WTC11 (cell line): ENCODE measurements around the gene RMI2. TPM values are rescaled to one million over a fixed set of nuclear protein-coding genes. Genes with fewer than 3 reads are reported as not detected.
A peak's percentile ranks its signal among the peaks of the same experiment; 100 is the strongest.

Experiments used
- ATAC-seq: fragments of 200-7000 bp; cut with Tn5 transposase; 2 replicates; pipeline ENCODE4 v1.10.0; 2021; ENCODE audit warnings: mild to moderate bottlenecking, moderate library complexity
- CTCF ChIA-PET: fragments of 300-600 bp; sonication (Branson Sonifier 250); formaldehyde crosslinking; loops from one replicate; lab custom pipeline; 2021; ENCODE audit warnings: antibody characterized with exemption; lab: Charles Lee
- POLR2A ChIA-PET: fragments of 350-600 bp; sonication (Branson Sonifier 250); formaldehyde crosslinking; loops from one replicate; lab custom pipeline; 2021; ENCODE audit warnings: antibody characterized with exemption; lab: Charles Lee
- DNase-seq: peaks from one replicate; pipeline ENCODE4 v3.0.0; 2021; ENCODE audit warnings: low spot score
- H3K27ac Mint-ChIP-seq: 2 replicates; pipeline ENCODE4 v1.8.0; 2021; ENCODE audit warnings: mixed read lengths
- H3K27me3 Mint-ChIP-seq: 2 replicates; pipeline ENCODE4 v1.8.0; 2021; ENCODE audit warnings: low read depth, mild to moderate bottlenecking, moderate library complexity, mixed read lengths
- H3K36me3 Mint-ChIP-seq: 2 replicates; pipeline ENCODE4 v1.8.0; 2021; ENCODE audit warnings: mixed read lengths
- H3K4me1 Mint-ChIP-seq: 2 replicates; pipeline ENCODE4 v1.8.0; 2022; ENCODE audit warnings: mixed read lengths
- H3K4me3 Mint-ChIP-seq: 2 replicates; pipeline ENCODE4 v1.8.0; 2021; ENCODE audit warnings: mild to moderate bottlenecking, moderate library complexity, mixed read lengths
- H3K9me3 Mint-ChIP-seq: 2 replicates; pipeline ENCODE4 v1.8.0; 2021; ENCODE audit warnings: mixed read lengths
- ATF6 ChIP-seq: sonication (generic); formaldehyde crosslinking; IDR thresholded peaks from 2 replicates; pipeline ENCODE4 v1.8.1; 2023; ENCODE audit warnings: mild to moderate bottlenecking, missing genetic modification reagents
- CREM ChIP-seq: sonication (generic); formaldehyde crosslinking; IDR thresholded peaks from 2 replicates; pipeline ENCODE4 v1.8.1; 2022; ENCODE audit warnings: mild to moderate bottlenecking, missing genetic modification reagents, moderate library complexity
- E2F4 ChIP-seq: sonication (generic); formaldehyde crosslinking; IDR thresholded peaks from 2 replicates; pipeline ENCODE4 v1.8.1; 2022; ENCODE audit warnings: low read depth, mild to moderate bottlenecking, moderate library complexity, missing genetic modification reagents, borderline replicate concordance
- EMX1 ChIP-seq: fragments of 250-450 bp; sonication (Bioruptor Pico); IDR thresholded peaks from 2 replicates; pipeline ENCODE4 v1.8.0; 2021; ENCODE audit warnings: mild to moderate bottlenecking
- ESRRA ChIP-seq: sonication (generic); formaldehyde crosslinking; IDR thresholded peaks from 2 replicates; pipeline ENCODE4 v1.8.1; 2022; ENCODE audit warnings: mild to moderate bottlenecking, missing genetic modification reagents, borderline replicate concordance
- FOXJ3 ChIP-seq: sonication (generic); formaldehyde crosslinking; IDR thresholded peaks from 2 replicates; pipeline ENCODE4 v1.9.0; 2021; ENCODE audit warnings: missing genetic modification reagents, mild to moderate bottlenecking, borderline replicate concordance
- FOXK1 ChIP-seq: sonication (generic); formaldehyde crosslinking; IDR thresholded peaks from 2 replicates; pipeline ENCODE4 v1.8.0; 2022; ENCODE audit warnings: mild to moderate bottlenecking, moderate library complexity, missing genetic modification reagents
- HMGA2 ChIP-seq: fragments of 250-450 bp; sonication (Bioruptor Pico); IDR thresholded peaks from 2 replicates; pipeline ENCODE4 v1.4.0; 2021; ENCODE audit warnings: mild to moderate bottlenecking, moderate library complexity
- KAT7 ChIP-seq: sonication (generic); formaldehyde crosslinking; IDR thresholded peaks from 2 replicates; pipeline ENCODE4 v1.8.1; 2023; ENCODE audit warnings: missing genetic modification reagents, mild to moderate bottlenecking, borderline replicate concordance
- NFATC4 ChIP-seq: fragments of 250-450 bp; sonication (Bioruptor Pico); IDR thresholded peaks from 2 replicates; pipeline ENCODE4 v1.9.0; 2021; ENCODE audit warnings: mild to moderate bottlenecking
- NR1H2 ChIP-seq: sonication (generic); formaldehyde crosslinking; IDR thresholded peaks from 2 replicates; pipeline ENCODE4 v1.9.0; 2021; ENCODE audit warnings: mild to moderate bottlenecking, moderate library complexity, missing genetic modification reagents
- USF1 ChIP-seq: sonication (generic); formaldehyde crosslinking; IDR thresholded peaks from 2 replicates; pipeline ENCODE4 v1.8.0; 2022; ENCODE audit warnings: mild to moderate bottlenecking, missing genetic modification reagents
- ZNF423 ChIP-seq: fragments of 250-450 bp; sonication (Bioruptor Pico); IDR thresholded peaks from 2 replicates; pipeline ENCODE4 v2.1.2; 2022; ENCODE audit warnings: mild to moderate bottlenecking, moderate library complexity
- total RNA-seq: library from RNA; stranded (reverse); gene quantifications from 3 replicates; pipeline ENCODE4 v1.2.3, GENCODE V29; 2021
- TF ChIP-seq, protein P1 (sequence below): sonication (generic); formaldehyde crosslinking; IDR thresholded peaks from 2 replicates; pipeline ENCODE4 v1.8.1; 2023; ENCODE audit warnings: mild to moderate bottlenecking, missing genetic modification reagents, borderline replicate concordance

RMI2 gene
- total RNA-seq, 1 experiment from 2014 or later = 79.0 TPM

GRCh38 chr16:11299865-11300559 is 45.2 kb upstream of the RMI2 start (continued):
- TF ChIP-seq E2F4 (no peak), NFATC4 (CRISPR knock-in tag) (no peak), EMX1 (CRISPR knock-in tag) (no peak), CREM (no peak), ESRRA (no peak)

DNA sequence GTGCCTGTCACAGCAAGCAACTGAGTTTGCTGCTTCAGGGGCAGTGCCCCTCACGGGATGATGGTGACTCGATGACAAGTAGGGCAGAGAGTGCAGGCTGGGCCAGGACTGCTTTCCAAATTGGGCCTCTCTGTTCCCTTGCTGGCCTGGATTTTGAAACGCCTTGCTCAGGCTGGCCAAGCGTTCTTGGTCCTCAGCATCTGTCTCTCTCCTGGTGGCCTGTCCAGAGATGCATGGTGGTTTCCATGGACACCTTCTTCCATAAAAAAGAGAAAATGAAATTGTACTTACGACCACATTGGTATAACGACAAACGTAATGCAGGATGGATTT is 44.7 kb upstream of the RMI2 start:
- no peak for TF ChIP-seq ATF6
- no peak for TF ChIP-seq HMGA2 (CRISPR knock-in tag)
- TF ChIP-seq NR1H2 (CRISPR knock-in tag) = no peak
- TF ChIP-seq FOXJ3 (CRISPR knock-in tag) = no peak
- TF ChIP-seq FOXK1 (CRISPR knock-in tag) = no peak
- ChIA-PET POLR2A (no interaction called here), CTCF (no interaction called here)
- H3K36me3 Mint-ChIP-seq = no peaks in the 10 kb centered on the region
- ATAC-seq (no peak), DNase-seq (no peak)
- no peaks in the 10 kb centered on the region for H3K27me3 Mint-ChIP-seq
- H3K9me3 Mint-ChIP-seq = peaks cover under 1% of the 10 kb centered on the region; the same call in 1 of the 2 replicates
- no peak overlapping the region for H3K4me3 Mint-ChIP-seq
- peaks cover 41% of the 10 kb centered on the region for H3K4me1 Mint-ChIP-seq
- no peak overlapping the region for H3K27ac Mint-ChIP-seq

DNA sequence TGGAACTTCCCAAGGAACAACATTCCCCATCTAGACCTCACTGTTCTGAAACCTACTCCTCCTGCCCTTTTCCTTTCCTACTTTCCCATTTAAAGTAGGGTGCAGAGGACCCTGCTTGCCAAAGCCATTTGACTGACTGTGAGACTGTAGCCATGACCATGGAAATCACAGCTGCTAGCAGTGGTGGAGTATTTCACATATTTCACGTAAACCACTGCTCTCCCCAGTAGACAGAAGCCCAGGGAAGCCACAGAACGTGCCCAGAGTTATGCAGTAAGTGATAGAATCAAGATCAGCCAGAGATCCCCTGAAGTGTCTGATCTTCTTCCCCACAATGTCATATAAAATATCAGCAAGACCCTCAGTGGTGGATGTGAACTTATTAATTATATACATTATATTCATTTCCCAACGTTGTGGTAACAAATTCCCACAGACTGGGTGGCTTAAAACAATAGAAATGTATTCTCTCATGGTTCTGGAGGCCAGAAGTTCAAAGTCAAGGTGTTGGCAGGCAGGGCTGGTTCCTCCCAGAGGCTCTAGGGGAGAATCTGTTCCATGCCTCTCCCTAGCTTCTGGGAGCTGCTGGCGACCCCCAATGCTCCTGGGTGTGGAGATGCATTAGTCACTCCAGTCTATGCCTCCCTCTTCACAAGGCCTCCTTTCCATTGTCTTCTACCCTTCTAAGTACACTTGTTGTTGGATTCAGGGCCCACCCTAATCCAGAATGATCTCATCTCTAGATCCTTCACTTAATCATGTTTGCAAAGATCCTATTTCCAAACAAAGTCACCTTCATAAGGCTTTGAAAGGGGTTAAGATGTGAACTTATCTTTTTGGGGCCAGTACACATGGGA is 43.4 kb upstream of the RMI2 start:
- TF ChIP-seq ZNF423 (no peak), KAT7 (CRISPR knock-in tag) (no peak), USF1 (CRISPR knock-in tag) (no peak)
- TF ChIP-seq, protein P1, sequence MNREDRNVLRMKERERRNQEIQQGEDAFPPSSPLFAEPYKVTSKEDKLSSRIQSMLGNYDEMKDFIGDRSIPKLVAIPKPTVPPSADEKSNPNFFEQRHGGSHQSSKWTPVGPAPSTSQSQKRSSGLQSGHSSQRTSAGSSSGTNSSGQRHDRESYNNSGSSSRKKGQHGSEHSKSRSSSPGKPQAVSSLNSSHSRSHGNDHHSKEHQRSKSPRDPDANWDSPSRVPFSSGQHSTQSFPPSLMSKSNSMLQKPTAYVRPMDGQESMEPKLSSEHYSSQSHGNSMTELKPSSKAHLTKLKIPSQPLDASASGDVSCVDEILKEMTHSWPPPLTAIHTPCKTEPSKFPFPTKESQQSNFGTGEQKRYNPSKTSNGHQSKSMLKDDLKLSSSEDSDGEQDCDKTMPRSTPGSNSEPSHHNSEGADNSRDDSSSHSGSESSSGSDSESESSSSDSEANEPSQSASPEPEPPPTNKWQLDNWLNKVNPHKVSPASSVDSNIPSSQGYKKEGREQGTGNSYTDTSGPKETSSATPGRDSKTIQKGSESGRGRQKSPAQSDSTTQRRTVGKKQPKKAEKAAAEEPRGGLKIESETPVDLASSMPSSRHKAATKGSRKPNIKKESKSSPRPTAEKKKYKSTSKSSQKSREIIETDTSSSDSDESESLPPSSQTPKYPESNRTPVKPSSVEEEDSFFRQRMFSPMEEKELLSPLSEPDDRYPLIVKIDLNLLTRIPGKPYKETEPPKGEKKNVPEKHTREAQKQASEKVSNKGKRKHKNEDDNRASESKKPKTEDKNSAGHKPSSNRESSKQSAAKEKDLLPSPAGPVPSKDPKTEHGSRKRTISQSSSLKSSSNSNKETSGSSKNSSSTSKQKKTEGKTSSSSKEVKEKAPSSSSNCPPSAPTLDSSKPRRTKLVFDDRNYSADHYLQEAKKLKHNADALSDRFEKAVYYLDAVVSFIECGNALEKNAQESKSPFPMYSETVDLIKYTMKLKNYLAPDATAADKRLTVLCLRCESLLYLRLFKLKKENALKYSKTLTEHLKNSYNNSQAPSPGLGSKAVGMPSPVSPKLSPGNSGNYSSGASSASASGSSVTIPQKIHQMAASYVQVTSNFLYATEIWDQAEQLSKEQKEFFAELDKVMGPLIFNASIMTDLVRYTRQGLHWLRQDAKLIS (CRISPR knock-in tag) = no peak
- ChIA-PET POLR2A (no interaction called here), CTCF (no interaction called here)
- Mint-ChIP-seq H3K9me3 (peaks cover 4% of the 10 kb centered on the region; the same call in 1 of the 2 replicates), H3K4me3 (no peak overlapping the region), H3K36me3 (no peaks in the 10 kb centered on the region), H3K27me3 (no peaks in the 10 kb centered on the region), H3K4me1 (peaks cover 36% of the 10 kb centered on the region), H3K27ac (peak overlapping the region; percentile 55; the same call in 1 of the 2 replicates)
- ATAC-seq = no peak
- no peak for DNase-seq
